Neural progenitor cell (in vitro differentiated cells): ENCODE measurements around the gene TEX53.

Source experiments
- EZH2phosphoT487 ChIP-seq: fragments of 200-600 bp; sonication (generic); IDR thresholded peaks from 2 replicates; pipeline ENCODE4 v1.6.1; 2017; ENCODE audit warnings: antibody characterized with exemption
- TF ChIP-seq, protein P1 (sequence below): fragments of 200-600 bp; sonication (generic); IDR thresholded peaks from 2 replicates; pipeline ENCODE4 v1.5.1; 2017; ENCODE audit warnings: antibody characterized with exemption, mild to moderate bottlenecking

DNA sequence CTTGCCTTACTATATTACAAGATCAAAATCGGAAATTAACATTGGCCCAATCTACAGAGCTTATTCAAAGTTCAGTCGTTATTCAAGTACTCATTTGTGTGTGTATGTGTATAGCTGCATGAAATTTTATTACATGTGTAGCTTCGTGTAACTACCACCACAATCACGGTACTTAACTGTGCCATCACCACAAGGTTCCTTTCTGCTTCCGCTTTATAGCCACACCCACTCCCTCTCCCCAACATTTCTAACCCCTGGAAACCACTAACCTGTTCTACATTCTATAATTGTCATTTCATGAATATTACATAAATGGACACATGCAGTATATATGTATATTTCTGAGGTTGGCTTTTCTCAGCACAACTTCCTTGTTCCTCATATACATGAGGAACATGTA is 28.3 kb upstream of the TEX53 start:
- no peak for TF ChIP-seq EZH2phosphoT487
- TF ChIP-seq, protein P1, sequence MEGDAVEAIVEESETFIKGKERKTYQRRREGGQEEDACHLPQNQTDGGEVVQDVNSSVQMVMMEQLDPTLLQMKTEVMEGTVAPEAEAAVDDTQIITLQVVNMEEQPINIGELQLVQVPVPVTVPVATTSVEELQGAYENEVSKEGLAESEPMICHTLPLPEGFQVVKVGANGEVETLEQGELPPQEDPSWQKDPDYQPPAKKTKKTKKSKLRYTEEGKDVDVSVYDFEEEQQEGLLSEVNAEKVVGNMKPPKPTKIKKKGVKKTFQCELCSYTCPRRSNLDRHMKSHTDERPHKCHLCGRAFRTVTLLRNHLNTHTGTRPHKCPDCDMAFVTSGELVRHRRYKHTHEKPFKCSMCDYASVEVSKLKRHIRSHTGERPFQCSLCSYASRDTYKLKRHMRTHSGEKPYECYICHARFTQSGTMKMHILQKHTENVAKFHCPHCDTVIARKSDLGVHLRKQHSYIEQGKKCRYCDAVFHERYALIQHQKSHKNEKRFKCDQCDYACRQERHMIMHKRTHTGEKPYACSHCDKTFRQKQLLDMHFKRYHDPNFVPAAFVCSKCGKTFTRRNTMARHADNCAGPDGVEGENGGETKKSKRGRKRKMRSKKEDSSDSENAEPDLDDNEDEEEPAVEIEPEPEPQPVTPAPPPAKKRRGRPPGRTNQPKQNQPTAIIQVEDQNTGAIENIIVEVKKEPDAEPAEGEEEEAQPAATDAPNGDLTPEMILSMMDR: no peak
